ENCODE measurements around the gene KRTAP2-2.

DNA sequence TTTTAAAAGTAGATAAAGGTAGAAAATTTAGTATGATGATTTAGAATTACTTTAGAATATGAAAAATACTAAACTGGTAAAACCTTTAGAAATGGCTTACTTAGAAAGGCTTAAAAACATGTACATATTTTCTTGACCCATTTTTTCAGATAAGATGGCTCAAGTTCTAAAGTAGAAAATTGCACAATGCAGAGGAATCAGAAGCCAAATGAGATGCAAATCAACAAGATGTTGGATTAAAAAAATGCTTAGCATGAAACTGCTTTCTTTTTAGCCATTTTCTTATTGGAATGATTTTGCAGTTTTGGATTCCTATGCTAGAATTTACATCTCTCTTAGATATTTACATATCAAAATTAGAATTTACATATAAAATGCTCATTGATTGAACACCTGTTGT is 44.6 kb downstream of the KRTAP2-2 start:
- TF ChIP-seq, protein P1, sequence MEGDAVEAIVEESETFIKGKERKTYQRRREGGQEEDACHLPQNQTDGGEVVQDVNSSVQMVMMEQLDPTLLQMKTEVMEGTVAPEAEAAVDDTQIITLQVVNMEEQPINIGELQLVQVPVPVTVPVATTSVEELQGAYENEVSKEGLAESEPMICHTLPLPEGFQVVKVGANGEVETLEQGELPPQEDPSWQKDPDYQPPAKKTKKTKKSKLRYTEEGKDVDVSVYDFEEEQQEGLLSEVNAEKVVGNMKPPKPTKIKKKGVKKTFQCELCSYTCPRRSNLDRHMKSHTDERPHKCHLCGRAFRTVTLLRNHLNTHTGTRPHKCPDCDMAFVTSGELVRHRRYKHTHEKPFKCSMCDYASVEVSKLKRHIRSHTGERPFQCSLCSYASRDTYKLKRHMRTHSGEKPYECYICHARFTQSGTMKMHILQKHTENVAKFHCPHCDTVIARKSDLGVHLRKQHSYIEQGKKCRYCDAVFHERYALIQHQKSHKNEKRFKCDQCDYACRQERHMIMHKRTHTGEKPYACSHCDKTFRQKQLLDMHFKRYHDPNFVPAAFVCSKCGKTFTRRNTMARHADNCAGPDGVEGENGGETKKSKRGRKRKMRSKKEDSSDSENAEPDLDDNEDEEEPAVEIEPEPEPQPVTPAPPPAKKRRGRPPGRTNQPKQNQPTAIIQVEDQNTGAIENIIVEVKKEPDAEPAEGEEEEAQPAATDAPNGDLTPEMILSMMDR (conservative IDR thresholded peaks at IDR 0.05; ENCODE audit: low read depth, low read length) = no peak
- no peak for TF ChIP-seq EZH2 (IDR thresholded peaks at IDR 0.05; ENCODE audit: borderline replicate concordance, low read depth, low read length, poor library complexity, severe bottlenecking)
